HepG2 (cell line): Measurements from ENCODE around the gene DNAJC4. TPM values are rescaled to one million over a fixed set of nuclear protein-coding genes. Genes with fewer than 3 reads are reported as not detected.

ENCODE experiments used
- ATAC-seq: fragments of 200-7000 bp; cut with Tn5 transposase; 3 replicates; pipeline ENCODE4 v1.9.1; 2020; ENCODE audit warnings: mild to moderate bottlenecking, moderate library complexity
- BruUV-seq: library from RNA; stranded (reverse); fragments of 400-500 nt; replicated peaks from 2 replicates; lab custom pipeline; 2021; lab: Mats Ljungman, UMichigan
- CTCF ChIA-PET: fragments of 300-600 bp; formaldehyde crosslinking; extraction: SDS; loops from one replicate; lab custom pipeline; 2021; ENCODE audit warnings: low total read pairs, inconsistent platforms, low intra/inter-chr PET ratio; lab: Yijun Ruan, JAX
- POLR2A ChIA-PET: fragments of 350-600 bp; sonication (Branson Sonifier 250); formaldehyde crosslinking; loops from one replicate; lab custom pipeline; 2020; ENCODE audit warnings: antibody characterized with exemption, inconsistent platforms; lab: Yijun Ruan, JAX
- DNase-seq: peaks from one replicate; pipeline ENCODE4 v3.0.0-alpha.2; 2015; ENCODE audit warnings: low spot score
- FAIRE-seq: peaks from 3 replicates; lab custom pipeline; 2011; peaks lifted over from hg19 to GRCh38; lab: Jason Lieb, UNC
- H2AFZ ChIP-seq: one replicate; pipeline ENCODE4 v1.6.1; 2011; ENCODE audit warnings: low read length, inconsistent platforms
- H3K27ac ChIP-seq: fragments of 300-600 bp; 3 replicates; pipeline ENCODE4 v1.8.0; 2011; ENCODE audit warnings: mixed run types, mild to moderate bottlenecking, mixed read lengths, low read length, inconsistent platforms; ENCODE audit not compliant: insufficient read depth; ENCODE audit errors: extremely low read length
- H3K27me3 ChIP-seq, 2 experiments: fragments of 200-600 bp in 1 of 2; 2 replicates in 1 of 2; 3 replicates in 1 of 2; pipeline versions ENCODE4 v1.6.0 to v1.8.0; 2011; ENCODE audit warnings: low read length in 2 of 2, mild to moderate bottlenecking in 2 of 2, moderate library complexity in 2 of 2, inconsistent platforms in 1 of 2; ENCODE audit not compliant: insufficient read depth in 2 of 2, control insufficient read depth in 1 of 2
- H3K36me3 ChIP-seq, 2 experiments: fragments of 200-600 bp in 1 of 2; replicated peaks in 1 of 2; 2 replicates in 1 of 2; 3 replicates in 1 of 2; pipeline versions ENCODE4 v1.5.1 to v1.8.0; 2011; ENCODE audit warnings: low read length in 2 of 2, inconsistent platforms in 1 of 2; ENCODE audit not compliant: insufficient read depth in 2 of 2, control insufficient read depth in 1 of 2
- H3K4me1 ChIP-seq: 2 replicates; pipeline ENCODE4 v1.5.1; 2012; ENCODE audit warnings: low read length, inconsistent platforms; ENCODE audit not compliant: insufficient read depth
- H3K4me2 ChIP-seq: 2 replicates; pipeline ENCODE4 v1.6.0; 2011; ENCODE audit warnings: low read depth, low read length, inconsistent platforms
- H3K4me3 ChIP-seq, 3 experiments: fragments of 200-600 bp in 1 of 3; sonication (generic), shearing (Covaris generic) in 1 of 3; replicated peaks in 1 of 3; 2 replicates each; pipeline ENCODE4 v1.5.1; 2011 to 2016; ENCODE audit warnings: low read length in 3 of 3, inconsistent platforms in 2 of 3, low read depth in 2 of 3, mild to moderate bottlenecking in 2 of 3, control low read depth in 1 of 3, mixed read lengths in 1 of 3; ENCODE audit not compliant: insufficient read depth in 1 of 3
- H3K79me2 ChIP-seq: one replicate; pipeline ENCODE4 v1.6.1; 2011; ENCODE audit warnings: low read length, inconsistent platforms; ENCODE audit not compliant: insufficient read depth
- H3K9ac ChIP-seq: 2 replicates; pipeline ENCODE4 v1.6.0; 2011; ENCODE audit warnings: mild to moderate bottlenecking, low read depth, low read length, inconsistent platforms; ENCODE audit not compliant: insufficient read depth
- H3K9me3 ChIP-seq: 2 replicates; pipeline ENCODE4 v1.5.1; 2012; ENCODE audit warnings: mild to moderate bottlenecking, low read length
- H4K20me1 ChIP-seq: 2 replicates; pipeline ENCODE4 v1.6.0; 2011; ENCODE audit warnings: inconsistent platforms, mild to moderate bottlenecking, low read length, moderate library complexity; ENCODE audit not compliant: insufficient read depth
- AGO1 ChIP-seq: fragments of 200-400 bp; formaldehyde crosslinking; IDR thresholded peaks from 2 replicates; pipeline ENCODE4 v1.6.1; 2017; ENCODE audit warnings: mild to moderate bottlenecking, low read depth, low read length, moderate library complexity; ENCODE audit not compliant: poor library complexity, severe bottlenecking
- AGO2 ChIP-seq: fragments of 200-400 bp; formaldehyde crosslinking; optimal IDR thresholded peaks from 2 replicates; pipeline ENCODE3; 2017; ENCODE audit warnings: mild to moderate bottlenecking, low read depth, low read length, moderate library complexity
- DZIP1 ChIP-seq: sonication (generic); formaldehyde crosslinking; IDR thresholded peaks from 2 replicates; pipeline ENCODE4 v1.5.0; 2020; ENCODE audit warnings: mild to moderate bottlenecking, missing genetic modification reagents
- ISX ChIP-seq: sonication (generic); formaldehyde crosslinking; conservative IDR thresholded peaks from 2 replicates; pipeline ENCODE4 v1.5.0; 2020; ENCODE audit warnings: missing genetic modification reagents
- NR2F6 ChIP-seq, 2 experiments: IDR thresholded peaks; 2 replicates each; pipeline ENCODE4 v1.6.1; 2016; ENCODE audit warnings: antibody characterized with exemption in 1 of 2, mild to moderate bottlenecking in 1 of 2
- REL ChIP-seq: sonication (generic); formaldehyde crosslinking; conservative IDR thresholded peaks from 2 replicates; pipeline ENCODE4 v1.8.0; 2022; ENCODE audit warnings: mild to moderate bottlenecking, missing genetic modification reagents, moderate library complexity
- RFX3 ChIP-seq: IDR thresholded peaks from 2 replicates; pipeline ENCODE4 v1.6.1; 2016; ENCODE audit warnings: missing biosample characterization, missing genetic modification reagents
- SNAPC5 ChIP-seq: sonication (generic); formaldehyde crosslinking; IDR thresholded peaks from 2 replicates; pipeline ENCODE4 v1.8.1; 2023; ENCODE audit warnings: mild to moderate bottlenecking, missing genetic modification reagents, borderline replicate concordance
- ZBTB33 ChIP-seq: sonication (generic); formaldehyde crosslinking; IDR thresholded peaks from 2 replicates; pipeline ENCODE4 v1.4.0; 2020; ENCODE audit warnings: missing genetic modification reagents
- ZNF768 ChIP-seq: sonication (generic); formaldehyde crosslinking; IDR thresholded peaks from 2 replicates; pipeline ENCODE4 v1.4.0; 2020; ENCODE audit warnings: missing genetic modification reagents
- WGBS: methylation state at CpG from one replicate; pipeline ENCODE4 v1.1.6; 2017; ENCODE audit warnings: low lambda C conversion rate; 5-methylcytosine and 5-hydroxymethylcytosine counted together
- in situ Hi-C: cut with HindIII; loops from 2 replicates; pipeline ENCODE4 v1.10.0; 2017; ENCODE audit warnings: low pct_unique_long_range_greater_than_20kb; ENCODE audit not compliant: extremely low pct_ligation_motif_present
- intact Hi-C: fragments of 100-400 bp; cut with micrococcal nuclease; formaldehyde crosslinking; loops from one replicate; pipeline ENCODE4 v1.10.0; 2022; ENCODE audit not compliant: unreplicated experiment
- polyA plus RNA-seq, 8 experiments: library from polyadenylated mRNA; depleted of rRNA in 3 of 8; stranded (reverse) in 7 of 8; unstranded in 1 of 8; fragments of >200 nt; fragmentation: Illumina TruSeq in 4 of 8; extraction: Trizol in 4 of 8; gene quantifications; 2 replicates each; pipeline versions ENCODE4 v1.2.1 to v1.2.3, GENCODE V29; 2011 to 2016; ENCODE audit warnings: low read depth in 4 of 8, missing spikeins in 1 of 8, mixed read lengths in 1 of 8; ENCODE audit not compliant: insufficient read depth in 1 of 8
- total RNA-seq, 5 experiments: library from RNA; depleted of rRNA; stranded (reverse); fragments of >200 nt; fragmentation: Illumina TruSeq; extraction: Trizol; gene quantifications; 2 replicates each; pipeline ENCODE4 v1.2.3, GENCODE V29; 2016; ENCODE audit warnings: low read depth in 1 of 5

The DNAJC4 gene
- total and polyA plus RNA-seq, 2 of the 13 experiments (the other 11 are each of a cell fraction or from before 2014, with no cell fraction given) = 10.3 to 60.8 TPM

GRCh38 chr11:64219354-64219684 lies 11.0 kb upstream of the DNAJC4 start:
- Histone ChIP-seq H3K4me1 (peaks cover 33% of the 10 kb centered on the region), H3K4me2 (no peak overlapping the region), H3K27ac (no peak overlapping the region), H3K9me3 (no peaks in the 10 kb centered on the region), H2AFZ (no peak overlapping the region), H3K9ac (no peak overlapping the region), H4K20me1 (no peaks in the 10 kb centered on the region), H3K79me2 (no peaks in the 10 kb centered on the region), H3K4me3 (no peak overlapping the region), H3K27me3 (no peaks in the 10 kb centered on the region), H3K36me3 (peaks cover 0 to 3% of the 10 kb centered on the region in 2 experiments; a peak in 2 of 5 replicates)
- TF ChIP-seq ISX (CRISPR knock-in tag) = no peak
- peak; percentile 47 for TF ChIP-seq AGO2
- no TSS peak for BruUV-seq
- intact Hi-C loops (no loop called here), in situ Hi-C loops (no loop called here)
- ATAC-seq = peak; percentile 26
- ChIA-PET POLR2A (no interaction called here), CTCF (no interaction called here)
- FAIRE-seq = no peak
- 90% methylated on average over 2 of the region's 7 CpGs for WGBS
- no peak for DNase-seq

- intact Hi-C loops (no loop called here), in situ Hi-C loops (no loop called here)
- Histone ChIP-seq H3K9ac (no peak overlapping the region), H3K4me3 (no peak overlapping the region), H3K36me3 (peaks cover 0 to 3% of the 10 kb centered on the region in 2 experiments; a peak in 2 of 5 replicates), H3K27ac (no peak overlapping the region), H3K4me1 (peaks cover 37% of the 10 kb centered on the region), H3K9me3 (no peaks in the 10 kb centered on the region), H2AFZ (no peak overlapping the region), H3K27me3 (no peaks in the 10 kb centered on the region), H3K79me2 (no peaks in the 10 kb centered on the region), H4K20me1 (no peaks in the 10 kb centered on the region), H3K4me2 (no peak overlapping the region)
- POLR2A ChIA-PET = no interaction called here
- ATAC-seq (peak; percentile 32), DNase-seq (no peak), FAIRE-seq (no peak)
- CTCF ChIA-PET = no interaction called here
- WGBS = 100% methylated on average over 1 of the region's 10 CpGs
- peak; percentile 84 for TF ChIP-seq ZBTB33 (CRISPR knock-in tag)
- TF ChIP-seq DZIP1 (CRISPR knock-in tag) = no peak
- no peak for TF ChIP-seq RFX3 (CRISPR knock-in tag)
- no peak for TF ChIP-seq ZNF768 (CRISPR knock-in tag)
- TF ChIP-seq AGO1 = peak; percentile 8
- TF ChIP-seq SNAPC5 (CRISPR knock-in tag) = no peak
- TF ChIP-seq NR2F6 (IDR thresholded peaks at IDR 0.05) = no peak
- no peak for TF ChIP-seq NR2F6 (CRISPR knock-in tag; IDR thresholded peaks at IDR 0.05)
- TF ChIP-seq REL = no peak
- BruUV-seq = no TSS peak
Measured at GRCh38 chr11:64219755-64220154, 10.6 kb upstream of the DNAJC4 start.
